Measurements from ENCODE around the gene IRF5. TPM values are rescaled to one million over a fixed set of nuclear protein-coding genes. Genes with fewer than 3 reads are reported as not detected.
A peak's percentile ranks its signal among the peaks of the same experiment; 100 is the strongest.

The IRF5 gene, protein sequence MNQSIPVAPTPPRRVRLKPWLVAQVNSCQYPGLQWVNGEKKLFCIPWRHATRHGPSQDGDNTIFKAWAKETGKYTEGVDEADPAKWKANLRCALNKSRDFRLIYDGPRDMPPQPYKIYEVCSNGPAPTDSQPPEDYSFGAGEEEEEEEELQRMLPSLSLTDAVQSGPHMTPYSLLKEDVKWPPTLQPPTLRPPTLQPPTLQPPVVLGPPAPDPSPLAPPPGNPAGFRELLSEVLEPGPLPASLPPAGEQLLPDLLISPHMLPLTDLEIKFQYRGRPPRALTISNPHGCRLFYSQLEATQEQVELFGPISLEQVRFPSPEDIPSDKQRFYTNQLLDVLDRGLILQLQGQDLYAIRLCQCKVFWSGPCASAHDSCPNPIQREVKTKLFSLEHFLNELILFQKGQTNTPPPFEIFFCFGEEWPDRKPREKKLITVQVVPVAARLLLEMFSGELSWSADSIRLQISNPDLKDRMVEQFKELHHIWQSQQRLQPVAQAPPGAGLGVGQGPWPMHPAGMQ
- total RNA-seq = 10 to 100 TPM; 23.1 to 30.3 TPM

DNA sequence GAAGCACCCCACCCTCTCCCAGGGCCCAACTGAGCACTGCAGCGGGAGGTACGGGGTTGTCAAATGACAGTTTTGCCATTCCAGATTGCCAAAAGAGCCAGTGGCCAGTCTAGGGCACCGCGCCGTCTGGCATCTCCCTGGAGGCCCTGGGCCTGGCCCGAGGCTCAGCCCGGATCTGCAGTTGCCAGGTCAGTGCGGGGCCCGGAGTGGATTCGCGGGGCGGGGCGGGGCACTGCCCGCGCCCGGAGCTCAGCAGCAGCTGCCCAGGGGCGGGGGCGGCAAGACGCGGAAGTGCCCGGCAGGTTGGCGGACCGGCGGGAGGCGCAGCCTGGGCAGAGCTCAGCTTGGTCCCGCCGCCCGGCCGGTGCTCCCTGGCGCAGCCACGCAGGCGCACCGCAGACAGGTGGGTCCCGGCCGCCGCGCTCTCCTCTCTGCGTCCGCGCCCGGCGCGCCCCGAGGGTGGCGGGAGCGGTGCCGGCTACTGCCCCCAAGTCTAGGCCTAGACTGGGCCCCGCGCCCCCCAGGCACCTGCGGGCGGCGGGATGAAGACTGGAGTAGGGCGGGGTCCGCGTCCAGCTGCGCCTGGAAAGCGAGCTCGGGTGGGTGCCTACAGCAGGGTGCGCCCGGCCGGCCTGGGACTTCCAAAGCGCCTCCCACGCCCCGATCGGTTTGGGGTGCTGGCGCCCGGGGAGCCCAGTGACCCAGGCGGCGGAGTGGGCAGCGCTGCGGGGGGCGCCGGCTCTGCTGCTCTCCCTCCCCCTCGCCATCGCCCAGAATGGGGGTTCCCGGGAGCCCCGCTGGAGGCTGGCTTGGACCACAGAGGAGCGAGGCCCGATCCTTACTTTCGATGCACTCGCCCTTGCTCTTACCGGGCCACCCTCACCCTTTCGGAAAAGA lies at the start of gene IRF5:
Gene IRF5 (plus strand): TSS at position 281 of the 897 bp plus-strand sequence. CDS start 4,155 bp downstream, outside the sequence.
- no peaks in the 10 kb centered on the region for H3K9me3 Mint-ChIP-seq
- H3K27me3 Mint-ChIP-seq (ENCODE audit: low read depth) = peaks cover 26% of the 10 kb centered on the region
- H3K4me1 Mint-ChIP-seq (ENCODE audit: low read depth) = peaks cover 47% of the 10 kb centered on the region
- DNase-seq (peak; percentile 52 to 62), ATAC-seq (replicated peaks in 1 of 2) (peak; percentile 53 to 59)
- peaks cover 2 to 3% of the 10 kb centered on the region in 2 donors for H3K36me3 Mint-ChIP-seq (ENCODE audit: insufficient read depth in 2 of 2)
- peak within 1 kb of the TSS; percentile 79 to 85 for H3K4me3 Mint-ChIP-seq
- peak within 1 kb of the TSS; percentile 13 for H3K27ac Mint-ChIP-seq

DNA sequence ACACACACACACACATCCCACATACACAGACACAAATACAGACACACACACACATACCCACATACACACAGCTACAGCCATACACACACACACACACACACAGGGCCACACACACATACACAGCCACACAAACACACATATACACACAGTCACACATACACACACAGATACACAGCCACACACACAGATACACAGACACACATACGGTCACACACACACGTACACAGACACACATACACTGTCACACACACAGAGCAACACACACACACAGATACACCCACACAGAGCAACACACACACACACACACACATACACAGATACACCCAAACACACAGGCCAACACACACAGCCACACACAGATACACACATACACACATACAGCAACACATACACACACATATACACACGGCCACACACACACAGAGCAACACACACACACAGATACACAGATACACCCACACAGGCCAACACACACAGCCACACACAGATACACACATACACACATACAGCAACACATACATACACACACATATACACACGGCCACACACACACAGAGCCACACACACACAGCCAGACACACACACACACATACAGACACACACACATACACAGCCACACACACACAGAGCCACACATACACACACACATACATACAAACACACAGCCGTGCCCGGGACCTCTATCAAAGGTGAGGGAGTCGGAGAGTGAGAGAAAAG lies 49.5 kb upstream of the IRF5 start:
- no peaks in the 10 kb centered on the region for H3K36me3 Mint-ChIP-seq (ENCODE audit: insufficient read depth in 2 of 2)
- H3K27ac Mint-ChIP-seq = no peak overlapping the region
- H3K27me3 Mint-ChIP-seq (ENCODE audit: low read depth) = peaks cover 11% of the 10 kb centered on the region
- no peaks in the 10 kb centered on the region for H3K4me1 Mint-ChIP-seq (ENCODE audit: low read depth)
- ATAC-seq (replicated peaks in 1 of 2) (no peak), DNase-seq (no peak)
- H3K9me3 Mint-ChIP-seq = no peaks in the 10 kb centered on the region
- H3K4me3 Mint-ChIP-seq = no peak overlapping the region

DNA sequence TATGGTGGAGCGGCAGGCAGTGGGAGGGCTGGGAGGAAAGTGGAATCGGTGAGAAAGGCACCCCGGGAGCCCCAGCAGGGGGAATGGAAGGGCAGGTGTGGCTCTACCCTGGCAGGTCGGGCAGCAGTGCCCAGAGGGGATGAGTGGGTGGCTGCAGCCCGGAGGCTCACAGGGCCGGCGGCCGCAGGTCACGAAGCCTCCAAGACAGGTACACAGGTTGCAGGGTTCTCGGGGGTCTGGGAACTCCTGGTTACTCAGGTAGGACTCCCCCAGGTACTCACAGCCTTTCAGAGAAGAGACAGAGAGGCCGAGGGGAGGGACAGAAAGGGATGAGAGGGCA lies 49.0 kb upstream of the IRF5 start:
- Mint-ChIP-seq H3K27me3 (ENCODE audit: low read depth) (peaks cover 11% of the 10 kb centered on the region), H3K27ac (no peak overlapping the region), H3K9me3 (no peaks in the 10 kb centered on the region), H3K4me1 (ENCODE audit: low read depth) (no peaks in the 10 kb centered on the region), H3K36me3 (ENCODE audit: insufficient read depth in 2 of 2) (no peaks in the 10 kb centered on the region), H3K4me3 (no peak overlapping the region)
- DNase-seq (no peak), ATAC-seq (replicated peaks in 1 of 2) (no peak)

DNA sequence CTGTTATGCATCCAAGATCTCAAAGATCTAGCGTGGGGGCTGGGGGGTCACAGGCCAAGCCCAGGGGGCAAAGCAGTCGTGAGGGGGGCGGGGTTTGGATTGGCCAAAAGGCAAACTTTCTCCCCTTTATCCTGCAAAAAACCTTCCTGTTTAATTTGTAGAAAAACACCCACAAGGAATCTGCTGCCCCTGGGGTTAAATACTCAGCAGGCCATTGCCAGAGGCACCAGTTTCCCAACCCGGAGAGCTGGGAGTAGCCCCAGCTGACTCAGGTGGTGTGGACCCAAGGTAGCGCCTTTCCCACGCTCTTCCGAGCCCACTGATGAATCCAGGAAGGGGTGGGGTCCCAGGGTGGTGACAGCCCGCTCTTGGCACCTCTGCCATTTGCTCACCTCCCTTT lies 48.6 kb upstream of the IRF5 start:
- H3K4me1 Mint-ChIP-seq (ENCODE audit: low read depth) = no peaks in the 10 kb centered on the region
- ATAC-seq (replicated peaks in 1 of 2) = no peak
- no peak for DNase-seq
- H3K4me3 Mint-ChIP-seq = no peak overlapping the region
- H3K27ac Mint-ChIP-seq = no peak overlapping the region
- H3K9me3 Mint-ChIP-seq = no peaks in the 10 kb centered on the region
- no peaks in the 10 kb centered on the region for H3K36me3 Mint-ChIP-seq (ENCODE audit: insufficient read depth in 2 of 2)
- H3K27me3 Mint-ChIP-seq (ENCODE audit: low read depth) = peaks cover 11% of the 10 kb centered on the region

DNA sequence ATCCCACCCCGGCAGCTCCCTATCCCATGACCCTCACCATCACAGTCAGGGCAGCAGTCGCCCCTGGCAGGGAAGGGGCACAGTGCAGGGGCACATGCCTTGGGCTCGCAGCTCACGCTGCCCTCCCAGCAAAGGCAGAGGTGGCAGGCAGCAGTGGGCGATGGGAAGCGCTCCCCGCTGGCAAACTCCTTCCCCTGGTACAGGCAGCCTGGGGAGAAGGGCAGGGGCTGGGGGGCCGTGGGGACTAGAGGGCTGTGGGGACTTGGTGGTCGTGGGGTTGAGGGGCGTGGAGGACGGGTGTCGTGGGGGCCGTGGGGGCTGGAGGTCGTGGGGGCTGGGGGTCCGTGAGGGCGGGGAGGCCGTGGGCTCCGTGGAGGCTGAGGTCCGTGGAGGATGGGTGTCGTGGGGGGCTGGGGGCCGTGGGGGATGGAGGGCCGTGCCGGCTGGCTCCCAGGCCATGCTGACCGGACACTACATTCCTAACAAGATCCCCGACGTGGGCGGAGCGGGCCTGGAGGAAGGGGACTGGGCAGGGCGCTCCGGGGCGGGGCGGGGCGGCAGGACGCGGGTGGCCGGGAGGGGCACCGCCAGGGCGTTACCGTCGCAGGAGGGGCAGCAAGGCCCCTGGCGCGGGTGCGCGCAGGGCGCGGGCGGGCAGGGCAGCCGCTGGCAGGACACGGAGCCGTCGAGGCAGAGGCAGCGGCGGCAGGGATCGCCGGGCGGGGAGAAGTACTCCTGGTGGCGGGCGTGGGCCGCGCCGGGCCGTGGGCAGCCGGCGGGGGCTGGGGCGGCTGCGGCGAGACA lies 47.2 kb upstream of the IRF5 start:
- no peak overlapping the region for H3K27ac Mint-ChIP-seq
- H3K36me3 Mint-ChIP-seq (ENCODE audit: insufficient read depth in 2 of 2) = no peaks in the 10 kb centered on the region
- no peaks in the 10 kb centered on the region for H3K9me3 Mint-ChIP-seq
- H3K27me3 Mint-ChIP-seq (ENCODE audit: low read depth) = peaks cover 11% of the 10 kb centered on the region
- DNase-seq (no peak), ATAC-seq (replicated peaks in 1 of 2) (peak; percentile 18 to 33)
- peak overlapping the region in 1 of 2 donors; percentile 61 for H3K4me3 Mint-ChIP-seq
- no peaks in the 10 kb centered on the region for H3K4me1 Mint-ChIP-seq (ENCODE audit: low read depth)

DNA sequence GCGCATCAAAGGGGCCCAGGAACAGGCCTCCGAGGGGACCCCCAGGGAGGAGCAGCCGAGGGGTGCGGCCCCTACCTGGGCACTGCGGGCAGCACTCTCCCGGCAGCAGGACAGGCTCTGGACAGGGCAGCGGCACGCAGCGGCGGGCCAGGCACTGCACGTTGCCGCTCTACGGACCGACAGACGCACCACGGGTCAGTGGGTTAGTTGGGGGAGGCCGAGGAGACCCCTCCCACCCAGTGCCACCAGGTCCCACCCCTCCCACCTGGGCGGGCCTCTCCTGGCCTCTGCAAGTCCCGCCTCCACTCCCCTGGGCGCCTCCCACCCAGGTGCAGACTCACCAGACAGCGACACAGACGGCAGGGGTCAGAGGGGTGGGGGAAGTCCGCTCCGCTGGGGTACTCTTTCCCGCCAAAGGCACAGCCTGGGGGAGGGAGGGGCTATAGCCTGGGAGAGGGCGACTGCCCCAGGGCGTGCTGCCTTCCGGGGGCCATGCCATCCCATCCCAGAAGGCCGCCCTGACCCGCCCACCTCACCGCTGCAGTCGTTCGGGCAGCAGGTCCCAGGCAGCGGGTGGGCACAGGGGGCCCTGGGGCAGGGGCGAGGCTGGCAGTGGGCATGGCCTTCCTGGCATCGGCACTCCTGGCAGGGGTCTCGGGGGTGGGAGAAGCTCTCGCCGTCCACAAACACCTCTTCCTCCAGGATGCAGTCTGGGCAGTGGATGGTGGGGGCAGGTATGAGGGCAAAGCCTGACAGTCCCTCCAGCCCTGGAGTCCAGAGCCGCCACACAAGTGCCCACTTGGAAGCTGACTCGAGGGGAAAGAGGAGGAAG lies 46.4 kb upstream of the IRF5 start:
- peak; percentile 12 to 25 for ATAC-seq (replicated peaks in 1 of 2)
- Mint-ChIP-seq H3K4me3 (no peak overlapping the region), H3K4me1 (ENCODE audit: low read depth) (no peaks in the 10 kb centered on the region), H3K27me3 (ENCODE audit: low read depth) (peaks cover 11% of the 10 kb centered on the region), H3K27ac (no peak overlapping the region), H3K9me3 (no peaks in the 10 kb centered on the region), H3K36me3 (ENCODE audit: insufficient read depth in 2 of 2) (no peaks in the 10 kb centered on the region)
- DNase-seq = no peak

DNA sequence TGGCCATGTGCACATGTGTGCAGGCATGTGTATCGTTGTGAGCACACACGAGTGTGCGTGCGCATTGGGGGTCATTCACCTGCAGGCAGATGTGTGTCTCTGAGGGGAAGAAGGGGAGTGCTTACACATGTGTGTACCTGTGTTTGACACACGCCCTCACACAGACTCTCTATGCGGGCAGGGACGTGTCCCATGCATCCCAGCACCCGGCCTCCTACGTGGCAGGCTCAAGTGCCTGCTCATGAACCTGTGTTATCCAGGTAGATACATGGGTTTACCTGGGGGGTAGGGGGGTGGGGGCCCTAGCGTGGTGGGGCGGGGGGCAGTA lies 45.8 kb upstream of the IRF5 start:
- Mint-ChIP-seq H3K27me3 (ENCODE audit: low read depth) (peaks cover 11% of the 10 kb centered on the region), H3K27ac (no peak overlapping the region), H3K36me3 (ENCODE audit: insufficient read depth in 2 of 2) (no peaks in the 10 kb centered on the region), H3K4me1 (ENCODE audit: low read depth) (no peaks in the 10 kb centered on the region), H3K9me3 (no peaks in the 10 kb centered on the region), H3K4me3 (no peak overlapping the region)
- no peak for ATAC-seq (replicated peaks in 1 of 2)
- DNase-seq = no peak

DNA sequence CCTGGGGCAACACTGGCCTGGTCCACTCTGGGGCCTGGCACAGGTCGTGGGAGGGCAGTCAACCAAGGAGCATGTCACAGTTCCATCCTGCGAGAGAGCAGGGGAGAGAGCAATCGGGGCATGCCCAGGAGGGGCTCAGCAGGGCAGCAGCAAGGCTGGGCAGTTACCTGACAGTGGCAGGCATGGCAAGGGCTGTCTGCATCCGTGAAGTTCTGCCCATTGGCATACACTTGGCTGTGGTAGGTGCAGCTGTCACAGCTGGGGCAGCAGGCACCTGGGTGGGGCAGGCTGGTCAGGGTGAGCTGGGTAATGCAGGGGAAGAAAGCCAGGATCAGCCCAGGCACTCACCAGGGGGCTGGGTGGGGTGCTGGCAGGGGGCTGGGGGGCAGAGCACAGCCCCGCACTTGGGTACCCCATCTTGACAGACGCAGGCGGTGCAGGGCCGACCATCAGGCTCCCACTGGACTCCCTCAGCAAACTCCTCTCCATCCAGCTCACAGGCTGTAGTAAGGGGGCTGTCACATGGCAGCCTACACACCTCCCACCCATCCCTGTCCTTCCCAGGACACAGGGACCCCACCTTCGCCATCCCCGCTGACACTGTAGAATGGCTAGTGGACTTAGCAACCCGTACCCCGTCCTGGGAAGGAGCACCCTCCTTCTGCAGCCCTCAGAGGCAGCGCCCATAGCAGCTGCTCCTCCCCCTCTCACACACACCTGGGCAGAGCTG lies 45.0 kb upstream of the IRF5 start:
- H3K4me1 Mint-ChIP-seq (ENCODE audit: low read depth) = no peaks in the 10 kb centered on the region
- no peak for ATAC-seq (replicated peaks in 1 of 2)
- no peaks in the 10 kb centered on the region for H3K9me3 Mint-ChIP-seq
- no peak overlapping the region for H3K4me3 Mint-ChIP-seq
- H3K27me3 Mint-ChIP-seq (ENCODE audit: low read depth) = peaks cover 11% of the 10 kb centered on the region
- no peaks in the 10 kb centered on the region for H3K36me3 Mint-ChIP-seq (ENCODE audit: insufficient read depth in 2 of 2)
- no peak for DNase-seq
- H3K27ac Mint-ChIP-seq = no peak overlapping the region

DNA sequence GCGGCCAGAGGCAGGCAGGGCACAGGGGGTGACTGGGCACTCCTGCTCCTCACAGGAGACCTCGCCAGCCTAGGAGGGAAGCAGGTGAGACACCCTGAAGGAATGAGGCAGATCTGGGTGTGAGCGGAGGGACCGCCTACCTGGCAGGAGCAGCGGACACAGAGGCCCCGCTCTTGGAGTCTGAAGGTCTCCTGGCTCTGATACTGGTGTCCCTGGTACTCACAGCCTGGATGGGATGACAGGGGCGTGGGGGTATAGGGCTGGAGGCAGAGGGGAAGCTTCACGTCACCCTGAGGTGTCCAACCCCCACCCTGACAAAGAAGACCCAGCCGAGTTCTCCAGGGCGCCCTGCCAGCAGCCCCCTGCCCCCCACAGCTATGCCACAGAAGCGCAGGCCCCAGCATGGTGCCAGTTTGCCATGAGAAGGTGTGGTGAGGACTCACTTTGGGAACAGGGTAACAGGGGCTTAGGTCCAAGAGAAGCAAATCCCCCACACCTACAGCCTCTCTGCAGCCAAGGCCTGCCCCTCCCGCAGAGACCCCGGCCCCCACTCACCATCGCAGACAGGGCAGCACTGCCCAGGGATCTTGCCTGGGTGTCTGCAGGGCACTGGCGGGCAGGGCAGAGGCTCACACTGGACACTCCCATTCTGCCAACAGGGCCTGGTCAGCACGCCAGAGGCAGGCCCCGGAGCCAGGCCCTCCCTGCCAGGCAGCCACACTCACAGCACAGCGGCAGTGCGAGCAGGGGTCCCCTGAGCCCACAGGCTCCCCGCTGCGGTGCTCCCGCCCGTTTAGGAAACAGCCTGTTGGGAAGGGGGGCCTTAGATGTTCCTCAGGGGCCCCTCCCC lies 44.3 kb upstream of the IRF5 start:
- ATAC-seq (replicated peaks in 1 of 2) = no peak
- Mint-ChIP-seq H3K27me3 (ENCODE audit: low read depth) (peaks cover 14% of the 10 kb centered on the region), H3K4me1 (ENCODE audit: low read depth) (no peaks in the 10 kb centered on the region), H3K9me3 (peaks cover 0 to under 1% of the 10 kb centered on the region in 2 donors), H3K27ac (no peak overlapping the region), H3K36me3 (ENCODE audit: insufficient read depth in 2 of 2) (peaks cover 2 to 3% of the 10 kb centered on the region in 2 donors), H3K4me3 (no peak overlapping the region)
- DNase-seq = no peak

DNA sequence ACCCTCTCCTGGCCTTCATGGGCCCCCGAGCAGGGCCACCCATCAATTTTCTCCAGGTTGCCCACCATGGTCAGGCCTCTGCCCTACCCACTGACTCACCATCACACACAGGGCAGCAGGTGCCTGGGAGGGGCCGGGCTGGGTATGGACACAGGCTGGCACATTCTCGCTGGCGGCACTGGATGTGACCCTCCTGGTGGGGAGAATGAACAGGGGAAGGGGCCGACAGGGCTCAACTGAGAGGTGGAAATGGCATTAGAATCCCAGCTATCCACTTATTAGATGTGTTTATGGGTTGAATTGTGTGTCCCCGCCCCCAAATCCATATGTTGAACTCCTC lies 43.7 kb upstream of the IRF5 start:
- ATAC-seq (replicated peaks in 1 of 2) (no peak), DNase-seq (no peak)
- peaks cover 17% of the 10 kb centered on the region for H3K27me3 Mint-ChIP-seq (ENCODE audit: low read depth)
- peaks cover 3 to 4% of the 10 kb centered on the region in 2 donors for H3K36me3 Mint-ChIP-seq (ENCODE audit: insufficient read depth in 2 of 2)
- H3K9me3 Mint-ChIP-seq = peaks cover 0 to 2% of the 10 kb centered on the region in 2 donors
- no peak overlapping the region for H3K4me3 Mint-ChIP-seq
- no peaks in the 10 kb centered on the region for H3K4me1 Mint-ChIP-seq (ENCODE audit: low read depth)
- H3K27ac Mint-ChIP-seq = no peak overlapping the region

DNA sequence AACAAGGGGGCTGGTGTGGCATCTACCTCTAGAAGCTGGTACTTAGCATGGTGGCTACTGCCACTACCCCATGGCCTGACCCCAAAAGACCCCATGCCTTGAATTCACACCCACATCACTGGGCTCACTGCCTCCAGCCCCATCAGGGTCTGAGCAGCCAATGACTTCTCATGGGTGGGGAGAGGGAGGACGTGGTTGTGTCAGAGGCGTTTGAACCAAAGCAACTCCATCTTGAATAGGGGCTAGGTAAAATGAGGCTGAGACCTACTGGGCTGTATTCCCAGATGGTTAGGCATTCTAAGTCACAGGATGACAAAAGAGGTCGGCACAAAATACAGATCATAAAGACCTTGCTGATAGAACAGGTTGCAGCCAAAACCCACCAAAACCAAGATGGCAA lies 42.4 kb upstream of the IRF5 start:
- Mint-ChIP-seq H3K36me3 (ENCODE audit: insufficient read depth in 2 of 2) (peaks cover 3 to 4% of the 10 kb centered on the region in 2 donors), H3K4me1 (ENCODE audit: low read depth) (no peaks in the 10 kb centered on the region), H3K27ac (no peak overlapping the region), H3K9me3 (peaks cover 0 to 2% of the 10 kb centered on the region in 2 donors), H3K27me3 (ENCODE audit: low read depth) (peaks cover 6% of the 10 kb centered on the region), H3K4me3 (no peak overlapping the region)
- DNase-seq (no peak), ATAC-seq (replicated peaks in 1 of 2) (no peak)
